GM12874 (cell line): ENCODE results near the gene ARID1A.

Experiments
- TF ChIP-seq, protein P1 (sequence below): IDR thresholded peaks from 2 replicates; pipeline ENCODE4 v1.5.1; 2011; ENCODE audit warnings: low read depth, mild to moderate bottlenecking, control low read depth, low read length, moderate library complexity; ENCODE audit not compliant: insufficient read depth

ARID1A gene

DNA sequence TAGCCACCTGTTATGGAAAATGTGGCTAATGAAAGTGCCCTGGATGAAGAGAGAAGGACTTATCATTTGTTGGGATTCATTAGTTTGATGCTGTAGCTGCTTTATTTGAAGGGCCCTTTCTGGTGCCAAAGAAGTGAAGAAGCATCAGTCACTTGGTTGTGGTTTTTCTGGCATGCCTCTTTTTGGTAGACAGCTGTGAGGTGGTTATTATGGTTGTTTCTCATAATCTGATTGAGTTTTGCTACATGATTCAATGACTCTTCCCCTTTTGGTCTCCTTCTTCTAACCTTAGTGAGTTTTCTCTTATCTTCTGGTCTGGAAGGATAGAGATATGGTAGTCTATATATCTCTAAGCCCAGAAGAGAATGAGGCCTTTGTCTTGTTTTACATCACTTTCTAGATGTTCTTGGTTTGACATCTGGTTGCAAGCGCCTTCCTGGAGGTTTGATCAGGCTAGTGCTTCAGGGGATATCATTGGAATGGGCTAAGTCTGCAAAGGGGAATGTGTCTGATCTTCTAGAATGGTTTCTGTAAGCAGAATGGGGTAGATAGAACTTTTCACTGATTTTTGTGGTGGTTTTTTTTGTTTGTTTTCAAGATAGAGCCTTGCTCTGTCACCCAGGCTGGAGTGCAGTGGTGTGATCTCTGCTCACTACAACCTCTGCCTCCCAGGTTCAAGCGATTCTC, 26.0 kb downstream of the ARID1A start:
- TF ChIP-seq, protein P1, sequence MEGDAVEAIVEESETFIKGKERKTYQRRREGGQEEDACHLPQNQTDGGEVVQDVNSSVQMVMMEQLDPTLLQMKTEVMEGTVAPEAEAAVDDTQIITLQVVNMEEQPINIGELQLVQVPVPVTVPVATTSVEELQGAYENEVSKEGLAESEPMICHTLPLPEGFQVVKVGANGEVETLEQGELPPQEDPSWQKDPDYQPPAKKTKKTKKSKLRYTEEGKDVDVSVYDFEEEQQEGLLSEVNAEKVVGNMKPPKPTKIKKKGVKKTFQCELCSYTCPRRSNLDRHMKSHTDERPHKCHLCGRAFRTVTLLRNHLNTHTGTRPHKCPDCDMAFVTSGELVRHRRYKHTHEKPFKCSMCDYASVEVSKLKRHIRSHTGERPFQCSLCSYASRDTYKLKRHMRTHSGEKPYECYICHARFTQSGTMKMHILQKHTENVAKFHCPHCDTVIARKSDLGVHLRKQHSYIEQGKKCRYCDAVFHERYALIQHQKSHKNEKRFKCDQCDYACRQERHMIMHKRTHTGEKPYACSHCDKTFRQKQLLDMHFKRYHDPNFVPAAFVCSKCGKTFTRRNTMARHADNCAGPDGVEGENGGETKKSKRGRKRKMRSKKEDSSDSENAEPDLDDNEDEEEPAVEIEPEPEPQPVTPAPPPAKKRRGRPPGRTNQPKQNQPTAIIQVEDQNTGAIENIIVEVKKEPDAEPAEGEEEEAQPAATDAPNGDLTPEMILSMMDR, result no peak

DNA sequence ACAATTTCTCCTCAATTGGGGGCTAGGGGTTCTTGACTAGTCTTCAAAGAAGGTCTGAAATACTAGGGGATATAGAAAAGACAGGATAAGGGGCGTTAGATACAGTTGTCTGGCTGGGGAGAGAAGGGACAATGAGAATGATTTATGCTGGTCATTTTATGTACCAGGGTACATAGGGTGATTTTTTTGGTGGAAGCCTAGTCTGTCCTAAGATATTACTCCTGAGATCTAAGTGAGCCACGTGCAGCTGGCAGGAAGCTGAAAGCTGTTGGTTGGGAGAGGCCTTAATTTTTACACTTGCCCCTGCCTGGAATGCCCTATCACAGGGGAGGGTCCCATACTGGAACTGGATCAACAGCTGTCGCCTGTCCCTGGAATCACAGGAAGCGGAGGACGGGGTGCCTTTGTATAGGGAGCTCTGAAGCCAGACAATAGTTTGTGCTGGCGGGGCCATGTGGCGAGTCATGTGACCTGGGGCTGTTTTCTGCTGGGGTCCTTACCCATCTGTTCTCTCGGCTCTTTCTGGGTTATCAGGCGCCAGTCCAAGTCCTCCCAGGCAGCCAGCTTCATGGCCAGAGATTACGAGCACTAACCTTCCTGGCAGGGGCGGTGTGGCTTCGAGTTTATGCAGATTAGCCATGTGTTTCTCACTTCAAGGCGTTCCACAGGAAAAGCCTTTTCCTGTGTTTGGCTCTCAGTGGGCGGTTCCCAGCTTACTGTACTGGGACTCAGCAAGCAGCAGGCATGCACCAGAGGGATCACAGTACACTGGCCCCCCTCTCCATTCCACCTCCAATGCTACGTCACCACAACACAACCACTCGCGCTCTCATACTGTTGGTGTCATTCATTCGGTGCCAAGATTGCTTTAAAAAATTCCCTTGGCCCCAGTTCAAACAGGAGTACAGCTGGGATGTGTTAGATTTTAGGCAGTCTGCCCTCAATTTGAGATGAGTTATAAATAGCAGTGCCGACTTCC, 27.5 kb downstream of the ARID1A start:
- TF ChIP-seq, protein P1, result no peak

DNA sequence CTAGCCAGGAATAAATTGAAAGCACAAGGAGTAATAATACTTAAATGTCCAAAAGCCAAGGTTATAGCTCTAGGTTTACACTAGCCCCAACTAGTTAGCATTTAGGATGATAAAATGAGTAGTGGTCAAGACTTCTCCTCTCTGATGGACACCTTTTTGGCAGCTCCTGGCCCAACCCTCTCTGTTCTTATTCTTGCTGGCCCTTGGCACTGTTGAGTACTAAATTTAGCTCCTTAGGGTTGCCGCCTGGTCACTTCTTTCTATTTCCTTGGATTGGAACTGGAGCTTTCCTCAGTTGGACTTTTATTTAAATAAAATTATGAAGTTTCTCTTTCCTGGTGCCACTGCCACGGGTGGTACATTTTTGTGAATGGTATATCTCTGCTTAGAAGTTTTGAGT, 28.3 kb downstream of the ARID1A start:
- TF ChIP-seq, protein P1, result no peak

DNA sequence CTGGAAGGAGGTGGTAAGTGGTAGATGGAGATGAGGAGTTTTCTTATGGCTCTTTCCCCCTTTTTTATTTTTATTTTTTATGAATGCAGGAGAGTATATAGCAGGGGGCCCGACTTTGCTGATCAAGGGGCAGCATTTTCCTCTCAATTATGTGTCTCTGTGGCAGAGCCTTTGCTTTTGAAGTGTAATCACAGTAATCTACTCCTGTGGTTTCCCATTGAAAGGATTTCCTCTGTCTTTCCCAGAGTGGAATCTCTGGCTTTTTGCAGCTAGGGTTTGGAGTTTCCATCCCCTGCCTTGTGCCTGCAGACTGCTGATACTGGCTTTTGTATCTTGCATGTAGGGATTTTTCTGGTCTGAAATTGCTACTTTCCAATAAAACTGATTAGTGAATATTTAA, 29.1 kb downstream of the ARID1A start:
- TF ChIP-seq, protein P1, result no peak

DNA sequence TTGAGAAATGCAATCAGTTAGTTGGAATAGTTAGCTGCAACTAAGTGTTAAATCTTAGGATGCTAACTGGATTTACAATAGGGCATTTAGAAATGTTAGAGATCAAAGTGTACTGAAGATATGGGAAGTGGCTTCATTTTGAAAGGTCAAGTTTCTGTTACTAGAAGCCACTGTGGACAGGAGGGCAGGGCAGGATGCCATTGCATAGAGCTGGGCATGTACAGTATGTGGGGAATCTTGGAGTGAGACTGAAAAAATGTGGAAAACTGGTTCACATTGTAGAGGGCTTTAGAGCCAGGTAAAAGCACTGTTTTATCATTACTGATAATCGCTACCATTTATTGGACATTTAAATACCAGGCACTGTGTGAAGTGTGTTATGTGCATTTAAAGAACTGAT, 31.0 kb downstream of the ARID1A start:
- TF ChIP-seq, protein P1, result no peak

DNA sequence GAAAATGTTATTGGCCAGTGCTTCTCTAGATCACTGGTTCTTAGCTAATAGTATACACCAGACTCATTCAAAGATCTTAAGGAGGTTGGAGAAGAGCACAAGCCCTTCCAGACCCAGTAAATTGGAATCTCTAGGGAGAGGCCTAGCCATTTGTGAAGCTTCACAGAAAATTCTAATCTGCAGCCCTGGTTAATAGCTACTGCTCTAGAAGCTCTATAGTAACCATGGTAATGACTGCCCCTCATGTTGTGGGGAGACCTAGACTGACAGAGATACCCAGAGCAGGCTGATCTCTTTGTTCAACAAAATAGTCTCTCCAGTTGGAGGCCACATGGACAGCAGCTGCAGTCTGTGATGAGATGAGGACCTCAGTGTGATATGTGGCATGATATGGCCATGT, 31.7 kb downstream of the ARID1A start:
- TF ChIP-seq, protein P1, result no peak

DNA sequence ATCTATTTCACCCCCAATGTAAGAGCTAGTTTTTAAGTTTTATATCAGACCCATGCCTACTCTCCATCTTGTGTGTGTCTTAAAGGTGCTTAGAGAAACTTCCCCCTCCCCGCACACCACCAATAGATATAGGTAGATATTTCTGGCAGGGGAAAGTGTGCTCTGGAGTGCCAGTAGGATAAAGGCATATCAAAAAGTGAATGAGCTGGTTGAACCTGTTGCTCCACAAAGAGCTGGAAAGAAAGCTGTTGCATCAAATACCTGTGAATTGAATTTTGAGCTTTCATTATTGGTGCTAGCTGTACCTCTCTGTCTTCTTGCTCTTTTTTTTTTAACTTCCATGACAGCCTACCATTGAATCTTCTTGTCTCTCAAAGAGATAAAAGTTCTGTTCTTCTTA, 32.8 kb downstream of the ARID1A start:
- TF ChIP-seq, protein P1, result no peak
